ENCODE measurements around the gene LRP10. TPM values are rescaled to one million over a fixed set of nuclear protein-coding genes. Genes with fewer than 3 reads are reported as not detected.
"Not testable (repeated sequence)": the region's sequence is repeated elsewhere in the genome, so short reads cannot be mapped to it uniquely, and the experiment has no call there.

Gene LRP10
- 71.0 TPM for total RNA-seq
- long read RNA-seq, full-length matches to known transcripts, result 78 of 138 reads
- long read RNA-seq, partial matches to known transcripts, result 18 of 138 reads
- long read RNA-seq, other reads (novel, unspliced or antisense), result 42 of 138 reads

- DNase-seq (ENCODE audit: low spot score), result peak; percentile 97
- intact Hi-C loops (cut with DNase I), result loop anchor here (1.0 to 5.0 kb wide), 2 partner anchors 46 to 111 kb away; partner anchors contain the start of genes AJUBA and RBM23
These were observed at the start of gene LRP10 for GRCh38 chr14:22871224-22872032. Gene LRP10, plus strand, starts transcription at chr14:22871740. Its CDS starts 564 bp downstream, at chr14:22872304.

GRCh38 chr14:22822016-22822570 is 49.4 kb upstream of the LRP10 start:
- no peak for DNase-seq (ENCODE audit: low spot score)

GRCh38 chr14:22822571-22823098 is 48.9 kb upstream of the LRP10 start:
- intact Hi-C loops (cut with DNase I), result loop anchor here (1.0 kb wide), 1 partner anchor 31 kb away; no protein-coding TSS in a partner anchor
- no peak for DNase-seq (ENCODE audit: low spot score)

More at GRCh38 chr14:22822016-22822570, 49.4 kb upstream of the LRP10 start:
- intact Hi-C loops (cut with DNase I), result loop anchor here (1.0 kb wide), 1 partner anchor 31 kb away; no protein-coding TSS in a partner anchor

- intact Hi-C loops (cut with DNase I), result no loop called here
- DNase-seq (ENCODE audit: low spot score), result no peak
These were observed 46.7 kb upstream of the LRP10 start for GRCh38 chr14:22824711-22825359.

- DNase-seq (ENCODE audit: low spot score), result not testable (repeated sequence)
- intact Hi-C loops (cut with DNase I), result loop anchor here (2.0 kb wide), 1 partner anchor 22 kb away; no protein-coding TSS in a partner anchor
These were observed 42.4 kb upstream of the LRP10 start for GRCh38 chr14:22829076-22829660.

- DNase-seq (ENCODE audit: low spot score), result peak; percentile 94
- intact Hi-C loops (cut with DNase I), result loop anchor here (2.0 kb wide), 1 partner anchor 21 kb away; no protein-coding TSS in a partner anchor
These were observed 41.7 kb upstream of the LRP10 start, which contains the start of gene MRPL52 for GRCh38 chr14:22829661-22830442. Gene MRPL52, plus strand, starts transcription at chr14:22829887. Its CDS starts 26 bp downstream, at chr14:22829913.

- DNase-seq (ENCODE audit: low spot score), result no peak
- intact Hi-C loops (cut with DNase I), result no loop called here
These were observed 41.0 kb upstream of the LRP10 start for GRCh38 chr14:22830443-22831010.

GRCh38 chr14:22835505-22835904 is 36.0 kb upstream of the LRP10 start:
- intact Hi-C loops (cut with DNase I), result no loop called here

GRCh38 chr14:22836301-22837113 is 35.0 kb upstream of the LRP10 start, which contains the start of gene MMP14:
Gene MMP14, plus strand, starts transcription at chr14:22836585. Its CDS starts 233 bp downstream, at chr14:22836818.
- intact Hi-C loops (cut with DNase I), result loop anchor here (2.0 kb wide), 1 partner anchor 16 kb away; no protein-coding TSS in a partner anchor
- DNase-seq (ENCODE audit: low spot score), result no peak

More at GRCh38 chr14:22835505-22835904, 36.0 kb upstream of the LRP10 start:
- DNase-seq (ENCODE audit: low spot score), result no peak

- intact Hi-C loops (cut with DNase I), result loop anchor here (2.0 kb wide), 1 partner anchor 16 kb away; no protein-coding TSS in a partner anchor
- no peak for DNase-seq (ENCODE audit: low spot score)
These were observed 34.3 kb upstream of the LRP10 start for GRCh38 chr14:22837114-22837749.

GRCh38 chr14:22837750-22838538 is 33.6 kb upstream of the LRP10 start:
- DNase-seq (ENCODE audit: low spot score), result no peak
- intact Hi-C loops (cut with DNase I), result loop anchor here (2.0 kb wide), 1 partner anchor 15 kb away; no protein-coding TSS in a partner anchor

- intact Hi-C loops (cut with DNase I), result no loop called here
- DNase-seq (ENCODE audit: low spot score), result no peak
These were observed 32.9 kb upstream of the LRP10 start for GRCh38 chr14:22838631-22839041.

- no peak for DNase-seq (ENCODE audit: low spot score)
- intact Hi-C loops (cut with DNase I), result no loop called here
These were observed 32.3 kb upstream of the LRP10 start for GRCh38 chr14:22839159-22839779.

- no peak for DNase-seq (ENCODE audit: low spot score)
- intact Hi-C loops (cut with DNase I), result loop anchor here (10.0 kb wide), 1 partner anchor 457 kb away; no protein-coding TSS in a partner anchor
These were observed 30.2 kb upstream of the LRP10 start for GRCh38 chr14:22841311-22841710.

GRCh38 chr14:22841769-22842168 is 29.8 kb upstream of the LRP10 start:
- DNase-seq (ENCODE audit: low spot score), result no peak
- intact Hi-C loops (cut with DNase I), result loop anchor here (10.0 kb wide), 1 partner anchor 457 kb away; no protein-coding TSS in a partner anchor

Data from cardiac septum (tissue), 1 donor.